Caco-2 (cell line): ENCODE data around the gene COA8. TPM values are rescaled to one million over a fixed set of nuclear protein-coding genes. Genes with fewer than 3 reads are reported as not detected.

Source experiments
- BruUV-seq: library from RNA; stranded (reverse); fragments of 400-500 nt; replicated peaks from 2 replicates; lab custom pipeline; 2021; lab: Mats Ljungman, UMichigan
- CTCF ChIA-PET: fragments of 300-600 bp; sonication (Branson Sonifier 250); formaldehyde crosslinking; loops from one replicate; lab custom pipeline; 2022; ENCODE audit warnings: antibody characterized with exemption; lab: Charles Lee
- POLR2A ChIA-PET: fragments of 300-600 bp; sonication (Branson Sonifier 250); formaldehyde crosslinking; loops from one replicate; lab custom pipeline; 2022; ENCODE audit warnings: antibody characterized with exemption; lab: Charles Lee
- DNase-seq, 2 experiments: peaks; one replicate each; pipeline versions ENCODE4 v3.0.0 to v3.0.0-alpha.2; 2020 to 2022
- H3K27me3 ChIP-seq: replicated peaks from 2 replicates; pipeline ENCODE4 v1.6.0; 2011; ENCODE audit warnings: low read length; ENCODE audit not compliant: control insufficient read depth, insufficient read depth
- H3K36me3 ChIP-seq: 2 replicates; pipeline ENCODE4 v1.5.1; 2011; ENCODE audit warnings: low read length; ENCODE audit not compliant: control insufficient read depth, insufficient read depth
- H3K4me1 ChIP-seq: fragments of 250-450 bp; sonication (Bioruptor Pico); 2 replicates; pipeline ENCODE4 v1.5.1; 2020; ENCODE audit warnings: mild to moderate bottlenecking
- H3K4me3 ChIP-seq: 2 replicates; pipeline ENCODE4 v1.5.1; 2011; ENCODE audit warnings: low read depth, mild to moderate bottlenecking, control low read depth, low read length
- H3K9me3 ChIP-seq: fragments of 250-450 bp; sonication (Bioruptor Pico); 2 replicates; pipeline ENCODE4 v1.5.1; 2020; ENCODE audit warnings: mild to moderate bottlenecking, moderate library complexity
- H3K27ac Mint-ChIP-seq: one replicate; pipeline ENCODE4 v1.8.0; 2022; ENCODE audit warnings: mixed read lengths; ENCODE audit not compliant: unreplicated experiment
- H3K27me3 Mint-ChIP-seq: one replicate; pipeline ENCODE4 v1.8.0; 2022; ENCODE audit warnings: mixed read lengths; ENCODE audit not compliant: insufficient read depth, unreplicated experiment
- H3K36me3 Mint-ChIP-seq: one replicate; pipeline ENCODE4 v1.8.0; 2022; ENCODE audit warnings: mild to moderate bottlenecking, mixed read lengths; ENCODE audit not compliant: insufficient read depth, unreplicated experiment
- H3K4me1 Mint-ChIP-seq: one replicate; pipeline ENCODE4 v1.8.0; 2022; ENCODE audit warnings: low read depth, mixed read lengths; ENCODE audit not compliant: unreplicated experiment
- H3K4me3 Mint-ChIP-seq: one replicate; pipeline ENCODE4 v1.8.0; 2022; ENCODE audit warnings: mild to moderate bottlenecking, moderate library complexity, mixed read lengths; ENCODE audit not compliant: unreplicated experiment
- H3K9me3 Mint-ChIP-seq: one replicate; pipeline ENCODE4 v1.8.0; 2022; ENCODE audit warnings: mixed read lengths; ENCODE audit not compliant: unreplicated experiment
- intact Hi-C: fragments of 100-400 bp; cut with micrococcal nuclease; formaldehyde crosslinking; loops from one replicate; pipeline ENCODE4 v1.10.0; 2022; ENCODE audit not compliant: unreplicated experiment
- total RNA-seq: library from RNA; stranded (reverse); gene quantifications from 2 replicates; pipeline ENCODE4 v1.2.3, GENCODE V29; 2022
- TF ChIP-seq, protein P1 (sequence below), 2 experiments: fragments of 200-600 bp in 1 of 2; IDR thresholded peaks; 1 replicate in 1 of 2; 2 replicates in 1 of 2; pipeline versions ENCODE4 v1.5.1 to v1.8.0; 2011 to 2022; ENCODE audit warnings: antibody characterized with exemption in 1 of 2, control low read depth in 1 of 2, inconsistent platforms in 1 of 2, low read depth in 1 of 2, low read length in 1 of 2, mild to moderate bottlenecking in 1 of 2, moderate library complexity in 1 of 2; ENCODE audit not compliant: insufficient read depth in 1 of 2, severe bottlenecking in 1 of 2, unreplicated experiment in 1 of 2

COA8 gene
- total RNA-seq, 1 experiment from 2014 or later, result 50.7 TPM

- TF ChIP-seq, protein P1, sequence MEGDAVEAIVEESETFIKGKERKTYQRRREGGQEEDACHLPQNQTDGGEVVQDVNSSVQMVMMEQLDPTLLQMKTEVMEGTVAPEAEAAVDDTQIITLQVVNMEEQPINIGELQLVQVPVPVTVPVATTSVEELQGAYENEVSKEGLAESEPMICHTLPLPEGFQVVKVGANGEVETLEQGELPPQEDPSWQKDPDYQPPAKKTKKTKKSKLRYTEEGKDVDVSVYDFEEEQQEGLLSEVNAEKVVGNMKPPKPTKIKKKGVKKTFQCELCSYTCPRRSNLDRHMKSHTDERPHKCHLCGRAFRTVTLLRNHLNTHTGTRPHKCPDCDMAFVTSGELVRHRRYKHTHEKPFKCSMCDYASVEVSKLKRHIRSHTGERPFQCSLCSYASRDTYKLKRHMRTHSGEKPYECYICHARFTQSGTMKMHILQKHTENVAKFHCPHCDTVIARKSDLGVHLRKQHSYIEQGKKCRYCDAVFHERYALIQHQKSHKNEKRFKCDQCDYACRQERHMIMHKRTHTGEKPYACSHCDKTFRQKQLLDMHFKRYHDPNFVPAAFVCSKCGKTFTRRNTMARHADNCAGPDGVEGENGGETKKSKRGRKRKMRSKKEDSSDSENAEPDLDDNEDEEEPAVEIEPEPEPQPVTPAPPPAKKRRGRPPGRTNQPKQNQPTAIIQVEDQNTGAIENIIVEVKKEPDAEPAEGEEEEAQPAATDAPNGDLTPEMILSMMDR (IDR thresholded peaks at IDR 0.05; ENCODE audit: insufficient read depth in 1 of 2, low read depth in 1 of 2, low read length in 1 of 2, severe bottlenecking in 1 of 2, unreplicated experiment in 1 of 2), result peak in 1 of 2 experiments; percentile 3
- no peaks in the 10 kb centered on the region for H3K9me3 ChIP-seq
- Mint-ChIP-seq H3K4me3 (no peak overlapping the region), H3K36me3 (peaks cover 16% of the 10 kb centered on the region), H3K27me3 (no peaks in the 10 kb centered on the region), H3K9me3 (no peaks in the 10 kb centered on the region), H3K27ac (peak overlapping the region; percentile 42), H3K4me1 (no peaks in the 10 kb centered on the region)
- POLR2A ChIA-PET, result interaction anchor here (0.7 kb wide), 1 partner anchor 1476 kb away, joined by 4 read pairs; no protein-coding TSS in a partner anchor
- no peaks in the 10 kb centered on the region for H3K27me3 ChIP-seq
- intact Hi-C loops, result no loop called here
- CTCF ChIA-PET, result interaction anchor here (0.8 to 1.6 kb wide), 3 partner anchors 11 to 21 kb away, joined by 3 to 9 read pairs (median 3); partner anchors contain the start of gene TRMT61A
- no peak overlapping the region for H3K4me3 ChIP-seq
- H3K36me3 ChIP-seq, result no peaks in the 10 kb centered on the region; the same call in 1 of the 2 replicates
- H3K4me1 ChIP-seq, result peaks cover 6% of the 10 kb centered on the region
- DNase-seq, result no peak
- BruUV-seq, result no TSS peak
Observed at GRCh38 chr14:103539056-103539825, 23.5 kb upstream of the COA8 start.

- no peak for DNase-seq
- POLR2A ChIA-PET, result no interaction called here
- CTCF ChIA-PET, result interaction anchor here (1.6 kb wide), 1 partner anchor 22 kb away, joined by 9 read pairs; no protein-coding TSS in a partner anchor
- no peaks in the 10 kb centered on the region for H3K27me3 ChIP-seq
- H3K4me3 ChIP-seq, result no peak overlapping the region
- H3K9me3 ChIP-seq, result no peaks in the 10 kb centered on the region
- H3K36me3 Mint-ChIP-seq, result peaks cover 16% of the 10 kb centered on the region
- H3K4me1 Mint-ChIP-seq, result no peaks in the 10 kb centered on the region
- intact Hi-C loops, result no loop called here
- TF ChIP-seq, protein P1 (IDR thresholded peaks at IDR 0.05; ENCODE audit: insufficient read depth in 1 of 2, low read depth in 1 of 2, low read length in 1 of 2, severe bottlenecking in 1 of 2, unreplicated experiment in 1 of 2), result no peak
- H3K4me3 Mint-ChIP-seq, result no peak overlapping the region
- H3K27me3 Mint-ChIP-seq, result no peaks in the 10 kb centered on the region
- H3K36me3 ChIP-seq, result no peaks in the 10 kb centered on the region
- H3K9me3 Mint-ChIP-seq, result no peaks in the 10 kb centered on the region
- BruUV-seq, result no TSS peak
- peak overlapping the region; percentile 42 for H3K27ac Mint-ChIP-seq
- H3K4me1 ChIP-seq, result peaks cover 6% of the 10 kb centered on the region
Observed at GRCh38 chr14:103540821-103541708, 21.7 kb upstream of the COA8 start.
